HG03521 (cell line): Measurements from ENCODE around the gene PMP22.

ENCODE experiments used
- ATAC-seq: cut with Tn5 transposase; IDR thresholded peaks from one replicate; pipeline ENCODE4 v1.9.1; 2021; ENCODE audit warnings: mild to moderate bottlenecking, moderate library complexity; ENCODE audit not compliant: unreplicated experiment

The PMP22 gene

GRCh38 chr17:15265131-15265530 lies at the start of gene PMP22:
TSS of gene PMP22 (minus strand) at chr17:15265326. CDS start at chr17:15260727, 4,599 bp downstream.
- no peak for ATAC-seq

- no peak for ATAC-seq
Measured at GRCh38 chr17:15311996-15312395, 46.9 kb upstream of the PMP22 start.

DNA sequence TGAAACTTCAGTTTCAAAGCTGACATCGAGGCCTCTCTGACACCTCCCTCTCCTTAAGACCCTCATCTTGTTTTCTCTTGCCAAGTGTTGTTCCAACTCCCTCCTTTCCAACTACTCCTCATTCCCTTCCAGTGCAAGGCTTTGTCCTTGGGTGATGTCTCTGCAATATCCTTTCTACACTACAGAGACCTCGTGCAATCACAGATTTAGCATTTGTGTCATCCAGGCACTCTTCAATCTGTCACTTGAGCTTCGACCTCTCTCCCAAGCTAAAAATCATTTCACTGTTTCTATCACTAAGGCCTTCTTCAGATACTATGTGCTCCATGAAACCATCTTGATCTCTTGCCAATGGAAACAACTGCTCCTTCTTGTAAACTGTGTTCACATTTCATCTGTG lies 44.7 kb upstream of the PMP22 start:
- ATAC-seq: no peak

DNA sequence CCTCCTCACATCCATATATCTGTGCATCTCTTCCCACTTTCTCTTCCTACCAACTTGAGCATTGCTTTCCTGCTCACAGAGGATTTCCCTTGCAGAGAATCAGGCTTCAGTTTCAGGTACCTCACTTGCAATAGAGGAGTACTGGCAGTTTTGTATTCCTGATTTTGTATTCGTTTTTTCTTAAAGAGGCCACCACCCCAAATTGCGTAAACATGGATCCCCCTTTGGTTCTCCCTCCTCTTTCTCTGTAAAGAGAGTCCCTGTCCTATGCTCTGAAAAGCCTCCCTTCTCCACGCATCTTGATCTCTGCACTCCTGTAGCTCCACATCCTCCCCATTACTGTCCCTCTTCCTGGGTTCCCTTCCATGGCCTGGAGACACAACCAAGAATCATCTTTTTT lies 44.1 kb upstream of the PMP22 start:
- no peak for ATAC-seq

GRCh38 chr17:15308758-15309157 lies 43.6 kb upstream of the PMP22 start:
- no peak for ATAC-seq

DNA sequence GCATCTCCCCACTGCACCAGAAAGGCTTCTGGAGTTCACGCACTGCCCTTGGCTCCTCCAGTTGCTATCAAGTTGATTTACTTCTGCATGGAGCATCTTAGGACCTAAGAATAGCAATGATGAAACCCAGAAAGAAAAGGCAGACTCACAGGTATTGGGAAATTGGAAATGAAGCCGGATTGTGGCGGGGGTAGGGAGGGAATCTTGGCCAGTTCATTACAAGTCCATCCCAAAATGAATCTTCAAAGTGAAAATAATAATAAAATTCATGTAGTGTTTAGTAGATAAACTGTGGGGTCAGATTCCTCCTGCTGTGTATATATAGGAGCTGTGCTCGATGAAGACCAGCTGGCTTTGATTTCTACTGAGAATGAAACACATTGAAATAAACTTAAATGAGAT lies 42.6 kb upstream of the PMP22 start:
- ATAC-seq: no peak

- no peak for ATAC-seq
Measured at GRCh38 chr17:15303851-15304250, 38.7 kb upstream of the PMP22 start.

DNA sequence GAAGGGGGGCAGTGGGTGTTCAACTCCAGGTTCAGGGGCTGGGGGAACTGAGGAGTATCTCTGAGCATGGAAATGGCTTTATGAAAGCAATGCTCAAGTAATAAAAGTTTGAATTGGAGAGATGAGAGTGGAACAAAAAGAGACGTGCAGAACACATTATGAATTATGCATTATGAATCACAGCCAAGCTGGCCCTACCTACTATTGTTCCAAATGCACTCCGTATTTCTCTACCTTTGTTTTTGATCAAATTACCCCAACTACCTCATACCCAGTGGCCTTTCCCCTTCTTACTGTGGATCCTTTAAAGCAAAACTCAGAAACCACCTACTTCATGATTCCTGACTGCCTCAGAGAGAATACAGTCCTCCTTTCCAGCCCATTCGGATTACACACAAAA lies 38.1 kb upstream of the PMP22 start:
- no peak for ATAC-seq

GRCh38 chr17:15301845-15302244 lies 36.7 kb upstream of the PMP22 start:
- no peak for ATAC-seq

DNA sequence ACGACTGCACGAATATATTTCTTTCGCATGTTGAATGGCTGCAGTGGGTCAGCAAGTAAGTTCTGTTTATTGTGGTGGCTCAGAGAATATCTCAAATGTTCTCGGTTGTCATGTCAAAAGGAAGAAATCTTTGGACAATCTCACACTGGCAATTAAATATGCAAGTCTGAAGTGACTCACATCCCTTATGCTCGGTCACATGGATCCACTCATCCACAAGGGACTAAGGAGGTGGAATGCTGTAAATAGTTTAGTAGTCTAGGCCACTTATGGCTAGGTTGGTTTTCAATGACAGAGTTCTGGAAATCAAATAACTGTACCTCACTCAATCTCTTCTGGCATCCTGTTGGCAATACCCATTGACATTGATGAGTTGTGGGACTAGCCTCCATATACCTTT lies 33.0 kb upstream of the PMP22 start:
- ATAC-seq: no peak

- no peak for ATAC-seq
Measured at GRCh38 chr17:15293558-15293957, 28.4 kb upstream of the PMP22 start.

DNA sequence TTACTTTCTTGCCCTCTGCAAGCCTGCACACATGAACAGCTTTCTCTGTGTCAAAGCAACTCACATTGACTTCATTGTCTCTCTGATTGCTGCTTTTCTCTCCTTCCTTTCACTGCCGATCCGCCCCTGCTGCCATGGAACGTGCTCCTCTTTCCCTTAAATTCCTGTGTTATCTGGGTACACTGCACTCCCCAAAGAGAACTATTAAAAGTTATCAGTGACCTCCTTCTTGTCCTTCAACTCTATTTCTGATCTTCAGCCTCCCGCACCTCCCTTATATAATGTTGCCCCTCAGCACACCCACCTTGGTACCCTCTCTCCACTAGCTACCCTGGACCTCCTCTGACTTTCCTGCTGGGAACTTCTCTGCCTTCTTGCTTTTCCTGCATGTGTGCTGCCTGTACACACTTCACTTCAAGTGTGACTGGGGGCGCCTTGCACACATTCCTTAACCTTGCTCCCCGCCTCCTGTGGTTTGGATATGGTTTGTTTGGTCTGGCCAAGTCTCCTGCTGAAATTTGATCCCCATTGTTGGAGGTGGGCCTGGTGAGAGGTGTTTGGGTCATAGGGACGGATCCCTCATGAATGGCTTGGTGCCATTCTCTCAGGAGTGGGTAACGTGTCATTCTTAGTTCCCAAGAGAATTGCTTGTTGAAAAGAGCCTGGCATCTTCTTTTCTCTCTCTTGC lies 26.7 kb upstream of the PMP22 start:
- ATAC-seq: no peak

GRCh38 chr17:15290605-15291004 lies 25.5 kb upstream of the PMP22 start:
- ATAC-seq: no peak

DNA sequence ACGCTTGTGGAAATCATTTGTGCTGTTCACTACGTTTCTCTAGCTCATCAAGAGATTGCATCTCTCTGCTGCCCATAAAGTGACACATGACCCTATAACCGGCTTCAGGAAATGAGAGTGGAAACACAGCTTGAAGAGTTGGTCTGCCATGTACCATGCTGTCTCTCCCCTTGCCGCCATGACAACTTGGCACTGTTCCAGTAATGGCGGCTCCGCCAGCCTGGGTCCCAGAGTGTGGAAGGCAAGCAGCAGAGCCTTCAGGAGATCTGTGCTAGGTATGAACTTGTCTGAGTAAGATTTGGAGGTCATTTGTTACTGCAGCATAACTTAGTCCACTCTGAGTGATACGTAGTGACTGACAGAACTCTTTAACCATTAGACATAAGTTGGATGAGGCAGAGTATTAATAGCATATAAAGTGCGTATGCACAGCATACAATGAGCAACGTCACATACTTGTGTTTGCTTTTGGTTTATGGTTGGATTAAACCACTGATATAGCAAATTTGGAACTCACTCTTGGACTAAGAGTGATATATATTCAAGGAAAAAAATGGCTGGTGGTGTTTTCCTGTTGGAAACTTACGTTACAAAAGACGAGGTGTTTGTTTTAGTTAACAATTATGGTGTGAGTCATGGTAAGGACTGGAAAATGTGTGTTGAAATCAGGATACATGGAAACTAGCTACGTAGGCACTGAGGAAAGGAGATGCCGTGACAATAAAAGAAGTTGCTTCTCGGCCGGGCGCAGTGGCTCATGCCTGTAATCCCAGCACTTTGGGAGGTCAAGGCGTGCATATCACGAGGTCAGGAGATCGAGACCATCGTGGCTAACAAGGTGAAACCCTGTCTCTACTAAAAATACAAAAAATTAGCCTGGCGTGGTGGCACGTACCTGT lies 24.4 kb upstream of the PMP22 start:
- no peak for ATAC-seq

GRCh38 chr17:15288859-15289258 lies 23.7 kb upstream of the PMP22 start:
- ATAC-seq: no peak

- ATAC-seq: no peak
Measured at GRCh38 chr17:15287538-15288267, 22.6 kb upstream of the PMP22 start.

DNA sequence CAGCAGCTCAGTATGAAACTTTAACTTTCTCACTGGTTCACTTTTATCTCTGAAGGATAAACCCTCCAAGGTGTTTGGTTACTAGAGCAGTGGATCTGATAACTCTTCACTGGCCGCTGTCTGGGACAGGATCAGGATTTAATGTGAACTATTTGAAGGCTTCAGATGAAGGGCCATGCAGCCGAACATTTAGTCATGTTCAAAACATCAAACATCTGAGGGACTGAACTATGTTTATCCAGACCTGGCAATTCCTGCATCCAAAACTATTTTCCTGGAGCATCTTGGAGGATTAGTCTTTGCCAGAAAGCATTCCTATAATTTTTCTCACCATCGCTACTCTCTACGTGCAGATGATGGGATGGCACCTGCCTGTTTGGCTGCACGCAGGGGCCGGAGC lies 20.3 kb upstream of the PMP22 start:
- no peak for ATAC-seq

DNA sequence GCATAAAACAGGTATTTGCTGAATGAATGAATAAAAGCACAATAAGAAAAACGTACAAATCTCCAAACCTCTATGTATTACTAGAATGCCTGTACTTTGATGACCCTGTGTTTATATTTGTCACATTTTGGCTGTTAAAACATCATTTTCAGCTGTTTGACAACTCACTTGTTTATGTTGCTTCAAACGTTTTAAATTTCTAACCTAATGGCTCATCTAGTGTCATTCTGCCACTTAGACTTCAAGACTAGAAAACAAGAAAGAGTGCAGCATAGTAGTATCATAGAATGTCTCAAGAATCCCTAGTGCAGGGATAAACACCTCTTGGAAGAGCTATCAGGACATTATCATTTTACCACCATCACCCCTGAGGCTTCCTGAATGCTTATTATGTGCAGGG lies 19.4 kb upstream of the PMP22 start:
- no peak for ATAC-seq

GRCh38 chr17:15284107-15284506 lies 19.0 kb upstream of the PMP22 start:
- no peak for ATAC-seq

DNA sequence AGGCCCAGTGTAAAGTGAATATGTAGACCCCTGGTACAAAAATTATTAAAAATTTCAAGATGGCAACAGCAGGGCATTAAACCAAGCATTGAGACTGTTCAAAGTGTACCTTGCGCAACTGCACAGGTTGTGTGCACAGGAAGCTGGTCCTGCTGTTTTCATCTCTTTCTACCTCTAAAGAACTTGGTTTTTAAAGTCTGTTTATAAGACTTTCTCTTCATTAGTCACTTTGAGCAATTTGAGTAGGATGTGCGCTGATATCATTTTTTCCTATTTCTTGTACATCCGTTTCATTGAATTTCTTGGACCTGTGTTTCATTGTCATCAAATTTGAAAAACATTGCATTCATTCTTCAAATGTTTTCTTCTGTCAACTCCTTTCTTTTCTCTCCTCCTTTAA lies 16.8 kb upstream of the PMP22 start:
- ATAC-seq: no peak

DNA sequence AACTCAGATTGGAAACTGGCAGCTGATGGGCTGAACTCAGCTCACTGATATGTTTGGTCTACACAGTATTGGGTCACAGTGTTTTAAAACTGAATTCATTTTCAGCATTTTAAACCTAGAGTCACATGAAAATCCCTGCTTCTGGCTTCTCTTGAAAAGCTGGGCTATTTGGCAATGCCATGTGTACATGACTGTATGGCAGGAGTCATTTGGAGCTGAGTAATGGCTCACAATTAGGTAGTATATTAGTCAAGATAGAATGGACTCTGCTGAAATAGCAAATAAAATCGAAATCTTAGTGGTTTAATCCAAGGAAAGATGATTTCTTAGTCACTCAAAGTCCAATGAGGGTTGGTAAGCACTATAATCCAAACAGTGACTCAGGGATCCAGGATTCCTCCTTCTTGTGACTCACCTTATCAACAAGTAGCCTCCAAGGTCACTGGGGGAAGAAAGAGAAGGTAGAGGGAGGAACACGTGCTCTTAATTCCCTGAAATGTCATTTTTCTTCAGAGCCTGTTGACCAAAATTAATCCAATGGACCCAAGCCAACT lies 13.9 kb upstream of the PMP22 start:
- ATAC-seq: no peak
